ENCODE measurements around the gene LGALS7B.
"Not testable (repeated sequence)": the region's sequence is repeated elsewhere in the genome, so short reads cannot be mapped to it uniquely, and the experiment has no call there.

The LGALS7B gene

DNA sequence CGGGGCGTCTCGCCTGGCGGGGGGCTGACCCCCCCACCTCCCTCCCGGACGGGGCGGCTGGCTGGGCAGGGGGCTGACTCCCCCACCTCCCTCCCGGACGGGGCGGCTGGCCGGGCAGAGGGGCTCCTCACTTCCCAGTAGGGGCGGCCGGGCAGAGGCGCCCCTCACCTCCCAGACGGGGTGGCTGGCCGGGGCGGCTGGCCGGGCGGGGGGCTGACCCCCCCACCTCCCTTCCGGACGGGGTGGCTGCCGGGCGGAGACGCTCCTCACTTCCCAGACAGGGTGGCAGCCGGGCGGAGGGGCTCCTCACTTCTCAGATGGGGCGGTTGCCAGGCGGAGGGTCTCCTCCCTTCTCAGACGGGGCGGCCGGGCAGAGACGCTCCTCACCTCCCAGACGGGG is 8.8 kb downstream of the LGALS7B start:
- not testable (repeated sequence) for DNase-seq

DNA sequence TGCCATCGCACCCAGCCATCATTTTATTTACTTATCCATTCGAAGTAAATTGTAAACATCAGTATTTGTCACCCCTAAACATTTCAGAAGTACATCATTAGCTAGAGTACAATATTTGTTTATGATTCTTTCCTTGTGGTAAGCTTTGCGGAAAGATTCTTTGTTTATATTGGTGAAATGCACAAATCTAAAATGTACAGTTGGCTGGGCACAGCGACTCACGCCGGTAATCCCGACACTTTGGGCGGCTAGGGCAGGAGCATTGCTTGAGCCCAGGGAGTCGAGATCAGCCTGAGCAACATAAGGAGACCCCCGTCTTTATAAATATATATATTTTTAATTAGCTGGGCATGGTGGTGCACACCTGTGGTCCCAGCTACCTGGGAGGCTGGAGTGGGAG is 10.1 kb downstream of the LGALS7B start:
- DNase-seq, result no peak

DNA sequence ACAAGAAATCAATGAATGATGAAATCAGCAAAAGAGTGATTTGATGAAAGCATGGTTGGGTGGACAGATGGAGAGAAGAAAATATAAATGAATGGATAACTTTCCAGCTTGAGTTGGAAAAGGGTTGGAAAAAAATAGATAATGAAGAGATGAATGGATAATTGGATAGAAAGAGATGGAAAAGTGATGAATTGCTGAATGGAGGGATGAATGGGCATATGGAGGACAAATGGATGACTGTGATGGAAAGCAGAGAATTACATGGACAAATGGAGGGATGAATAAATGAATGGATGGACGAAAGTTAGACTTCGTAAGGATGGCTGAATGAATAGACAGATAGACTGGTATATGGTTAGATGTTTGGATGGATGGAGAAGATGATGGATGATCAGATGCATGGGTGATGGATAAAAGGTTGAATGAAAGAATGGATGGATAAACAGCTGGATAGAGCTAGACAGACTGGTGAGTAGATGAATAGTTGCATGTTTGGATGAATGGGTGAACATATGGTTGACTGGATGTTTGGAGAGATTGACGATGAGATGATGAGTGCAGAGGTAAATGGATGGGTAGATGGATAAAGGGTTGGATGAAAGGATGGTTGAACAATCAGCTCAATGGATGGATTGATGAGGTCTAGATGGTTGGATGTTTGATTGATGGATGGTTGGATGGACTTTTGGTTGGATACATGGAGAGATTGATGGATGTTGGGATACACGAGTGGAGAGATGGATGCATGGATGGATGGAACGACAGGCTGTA is 11.8 kb downstream of the LGALS7B start:
- no peak for DNase-seq

DNA sequence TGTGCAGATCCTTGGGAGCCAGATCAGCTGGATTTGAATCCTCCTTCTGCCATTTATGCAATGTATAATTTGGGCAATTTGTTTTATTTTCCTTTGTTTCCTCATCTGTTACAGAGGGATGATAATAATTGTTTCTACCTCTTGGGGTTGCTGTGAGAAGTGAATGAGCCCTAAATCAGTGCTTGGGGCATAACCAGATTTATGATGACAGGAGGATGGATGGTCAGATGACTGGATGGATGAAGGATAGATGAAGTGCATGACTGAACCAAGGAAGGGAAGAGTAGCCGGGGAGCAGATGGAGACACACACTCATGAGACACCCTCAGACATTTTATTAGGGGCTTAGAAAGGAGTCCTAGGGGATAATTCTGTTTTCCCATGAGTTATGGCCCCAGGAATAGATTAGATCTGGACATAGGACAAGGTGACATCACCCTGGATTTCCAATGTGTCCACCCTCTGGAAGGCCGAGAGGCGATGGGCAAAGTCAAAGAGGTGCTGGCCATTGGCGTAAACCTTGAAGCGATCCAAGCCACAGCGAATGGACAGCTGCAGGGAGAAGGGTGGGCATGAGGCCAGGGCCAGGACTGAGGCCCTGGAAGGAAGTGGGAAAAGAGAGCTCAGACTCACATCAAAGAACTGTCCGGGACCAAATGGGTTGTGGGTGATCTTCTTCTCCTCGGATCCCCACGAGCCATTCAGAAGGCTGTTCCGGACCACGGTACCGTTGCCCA is 12.5 kb downstream of the LGALS7B start:
- DNase-seq, result no peak

DNA sequence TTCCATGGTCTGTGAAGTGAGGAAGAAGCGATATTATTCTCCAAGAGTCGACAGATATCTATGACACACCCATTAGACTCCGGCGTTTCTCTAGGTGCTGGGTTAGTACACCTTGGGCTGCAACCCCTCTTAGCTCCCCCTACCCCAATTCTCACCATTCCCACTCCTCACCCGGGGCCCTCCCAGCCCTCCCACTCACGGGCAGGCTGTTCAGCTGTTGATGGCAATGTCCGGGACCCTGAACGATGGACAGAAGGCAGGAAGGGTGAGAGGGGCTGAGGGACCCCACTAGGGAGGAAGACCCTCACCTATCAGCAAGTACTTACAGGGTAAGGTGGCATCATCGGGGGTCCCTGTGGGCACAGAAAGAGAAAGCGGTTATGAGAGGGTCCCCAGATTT is 14.5 kb downstream of the LGALS7B start:
- no peak for DNase-seq

GRCh38 chr19:38805180-38805579 is 16.2 kb downstream of the LGALS7B start:
- DNase-seq, result no peak

GRCh38 chr19:38806371-38806770 is 17.4 kb downstream of the LGALS7B start:
- no peak for DNase-seq

GRCh38 chr19:38807374-38808098 is 18.5 kb downstream of the LGALS7B start:
- DNase-seq, result peak; percentile 16

GRCh38 chr19:38808741-38809140 is 19.7 kb downstream of the LGALS7B start:
- no peak for DNase-seq

GRCh38 chr19:38809592-38810252 is 20.7 kb downstream of the LGALS7B start:
- no peak for DNase-seq

DNA sequence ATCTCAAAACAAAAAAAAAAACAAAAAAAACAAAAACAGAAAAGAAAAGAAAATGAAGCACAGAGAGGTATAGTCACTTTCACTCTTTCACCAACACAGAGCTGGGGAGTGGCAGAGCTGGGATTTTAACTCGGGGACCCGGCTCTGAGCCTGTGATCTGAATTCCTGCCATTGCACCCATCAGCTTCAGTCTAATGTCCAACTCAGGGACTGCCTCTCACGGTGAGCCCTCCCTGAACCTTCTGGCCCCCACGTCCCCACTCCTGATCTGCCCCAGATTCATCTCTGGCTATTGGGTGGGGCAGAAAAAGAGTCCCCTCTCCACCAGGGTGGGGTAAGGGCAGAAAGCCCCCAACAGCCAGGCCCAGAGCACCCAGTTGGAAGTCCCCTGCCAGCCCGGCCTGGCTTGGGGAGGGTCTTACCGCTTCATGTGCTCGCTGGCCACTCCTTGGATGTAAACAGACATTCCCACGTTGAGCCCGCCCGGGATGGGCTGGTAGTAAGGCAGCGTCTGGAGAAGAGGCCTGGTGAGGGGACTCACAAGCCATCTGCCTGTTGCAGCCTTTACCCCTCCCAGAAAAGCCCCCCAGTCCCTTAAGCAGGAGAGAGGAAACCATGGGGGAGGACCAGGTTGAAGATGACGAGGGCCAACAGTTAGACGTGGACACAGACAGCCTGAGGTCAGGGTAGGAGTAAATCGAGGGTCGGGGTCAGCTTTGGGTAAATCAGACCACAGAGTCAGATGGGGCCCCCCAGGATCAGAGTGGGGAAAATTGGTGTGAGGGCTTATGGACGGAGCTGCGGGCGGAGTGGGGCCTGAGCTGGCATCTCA is 23.2 kb downstream of the LGALS7B start:
- DNase-seq, result no peak

- no peak for DNase-seq
Measured at GRCh38 chr19:38812841-38813320, 23.9 kb downstream of the LGALS7B start, which contains the start of gene LGALS4. TSS of gene LGALS4 (minus strand) at chr19:38812945. CDS start at chr19:38812886, 59 bp downstream.

GRCh38 chr19:38813323-38813722 is 24.3 kb downstream of the LGALS7B start:
- DNase-seq, result no peak

DNA sequence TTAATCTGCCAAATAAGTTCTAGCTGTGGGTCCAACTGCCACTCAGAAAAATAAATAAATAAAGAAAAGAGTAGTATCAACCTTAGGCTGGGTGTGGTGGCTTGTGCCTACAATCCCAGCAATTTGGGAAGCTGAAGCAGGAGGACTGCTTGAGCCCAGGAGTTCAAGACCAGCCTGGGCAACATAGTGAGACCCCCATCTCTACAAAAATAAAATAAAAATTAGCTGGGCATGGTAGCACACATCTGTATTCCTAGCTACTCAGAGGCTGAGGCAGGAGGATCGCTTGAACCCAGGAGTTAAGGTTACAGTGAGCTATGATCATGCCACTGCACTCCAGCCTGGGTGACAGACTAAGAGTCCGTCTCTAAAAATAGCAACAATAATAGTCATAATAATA is 24.9 kb downstream of the LGALS7B start:
- not testable (repeated sequence) for DNase-seq

DNA sequence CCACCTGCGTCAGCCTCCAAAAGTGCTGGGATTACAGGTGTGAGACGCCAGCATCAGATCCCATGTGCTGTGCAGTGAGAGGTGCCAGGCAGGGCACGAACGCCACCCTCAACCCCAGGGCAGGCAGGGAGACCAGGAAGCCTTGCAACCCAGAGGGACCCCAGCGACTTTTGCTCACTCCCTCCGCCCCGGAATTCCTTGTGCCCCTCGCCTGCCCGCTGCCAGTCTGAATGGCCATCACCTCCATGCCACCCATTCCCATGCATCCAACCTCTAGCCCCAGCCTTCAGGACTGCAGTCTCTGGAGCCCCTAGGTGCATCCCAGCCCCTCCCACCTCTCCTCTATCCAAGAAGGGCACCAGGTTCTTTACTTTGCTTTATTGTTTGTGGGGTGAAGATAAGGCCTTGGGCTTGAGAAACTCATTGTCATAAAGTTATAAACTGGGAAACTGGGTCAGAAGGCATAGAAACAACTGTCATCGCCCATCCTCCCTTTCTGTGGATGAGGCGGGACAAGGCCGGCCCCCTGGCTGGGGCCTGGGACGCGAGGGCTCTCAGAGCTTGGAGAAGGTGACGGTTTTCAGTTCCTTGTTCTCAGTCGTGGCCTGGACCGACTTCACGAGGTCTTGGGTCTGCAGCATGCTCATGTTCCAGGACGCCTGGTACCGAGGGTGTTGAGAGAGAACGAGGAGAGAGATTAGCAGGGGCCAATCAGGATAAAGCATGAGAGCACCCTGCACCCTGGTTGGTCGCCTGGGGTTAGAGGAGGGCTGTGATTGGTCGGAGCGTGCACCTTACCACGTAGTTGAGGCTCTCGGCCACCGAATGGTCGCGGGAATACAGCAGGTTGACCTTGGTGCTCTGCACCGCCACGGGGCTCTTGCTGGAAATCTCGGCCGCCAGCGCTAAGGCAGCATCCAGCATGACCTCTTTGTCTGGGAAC is 26.3 kb downstream of the LGALS7B start:
- no peak for DNase-seq

DNA sequence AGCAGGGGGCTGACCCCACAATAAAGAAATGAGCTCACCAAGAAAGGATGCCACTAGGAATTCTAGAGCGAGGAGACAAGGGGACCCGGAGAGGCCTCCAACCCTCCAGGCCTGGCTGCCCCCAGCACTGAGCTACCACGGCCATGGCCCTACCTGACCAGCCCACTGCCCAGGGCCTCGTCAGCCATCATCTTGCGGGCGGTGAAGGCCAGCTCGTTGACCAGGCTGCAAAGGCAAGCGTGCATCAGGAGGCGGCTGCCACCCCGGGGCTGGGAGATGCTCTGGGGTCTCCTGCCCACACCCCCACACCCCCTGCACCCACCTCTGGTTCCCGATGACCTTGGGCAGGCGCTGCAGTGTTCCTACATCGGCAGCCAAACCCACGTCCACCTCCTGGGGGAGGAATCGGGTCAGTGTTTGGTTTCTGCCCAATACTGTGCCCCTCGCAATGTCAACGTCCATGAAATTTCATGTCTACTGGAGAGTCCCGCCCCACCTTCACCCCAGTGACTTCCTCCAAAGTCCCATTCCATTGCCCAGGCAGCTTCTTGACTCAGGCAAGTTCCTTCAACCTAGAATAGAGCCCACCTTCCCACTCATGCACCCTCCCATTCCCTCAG is 27.2 kb downstream of the LGALS7B start:
- DNase-seq, result no peak

- no peak for DNase-seq
Measured at GRCh38 chr19:38817081-38817480, 28.1 kb downstream of the LGALS7B start.

- DNase-seq, result no peak
Measured at GRCh38 chr19:38819231-38819920, 30.4 kb downstream of the LGALS7B start.

DNA sequence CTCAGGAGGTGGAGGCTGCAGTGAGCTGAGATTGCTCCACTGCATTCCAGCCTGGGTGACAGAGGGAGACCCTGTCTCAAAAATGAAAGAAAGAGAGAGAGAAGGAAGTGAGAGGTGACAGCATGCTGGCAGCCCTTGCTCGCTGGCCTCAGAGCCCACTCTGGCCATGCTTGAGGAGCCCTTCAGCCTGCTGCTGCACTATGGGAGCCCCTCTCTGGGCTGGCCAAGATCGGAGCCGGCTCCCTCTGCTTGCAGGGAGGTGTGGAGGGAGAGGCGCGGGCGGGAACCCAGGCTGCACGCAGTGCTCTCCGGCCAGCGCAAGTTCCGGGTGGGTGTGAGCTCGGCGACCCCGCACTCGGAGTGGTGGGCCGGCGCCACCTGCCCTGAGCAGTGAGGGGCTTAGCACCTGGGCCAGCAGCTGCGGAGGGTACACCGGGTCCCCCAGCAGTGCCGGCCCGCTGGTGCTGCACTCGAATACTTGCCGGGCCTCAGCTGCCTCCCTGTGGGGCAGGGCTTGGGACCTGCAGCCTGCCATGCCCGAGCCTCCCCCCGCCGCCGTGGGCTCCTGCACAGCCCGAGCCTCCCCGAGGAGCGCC is 32.3 kb downstream of the LGALS7B start:
- not testable (repeated sequence) for DNase-seq
